ENCODE data around the gene REELD1.

The REELD1 gene

DNA sequence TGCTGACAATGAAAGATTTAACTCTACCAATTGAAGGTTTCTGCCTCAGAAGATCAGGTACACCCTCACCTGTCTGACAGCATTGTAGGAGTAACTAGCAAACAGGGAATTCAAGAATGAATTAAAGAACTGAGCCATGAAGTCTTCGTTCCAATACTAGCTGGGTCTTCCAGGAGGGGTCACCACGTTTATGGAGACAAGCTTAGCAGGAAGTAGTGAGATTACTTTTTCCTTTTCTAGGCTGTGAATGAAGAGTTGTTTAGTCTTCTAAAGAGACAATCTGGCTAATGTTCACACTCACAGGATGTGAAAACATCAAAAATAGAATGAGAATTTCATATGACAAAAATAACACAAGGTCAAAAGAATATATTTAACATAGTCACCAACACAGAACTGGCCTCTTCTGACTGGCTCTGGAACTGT, 54.9 kb downstream of the REELD1 start:
- no peak overlapping the region for H3K4me3 Mint-ChIP-seq
- H3K36me3 Mint-ChIP-seq (ENCODE audit: low read depth), result no peaks in the 10 kb centered on the region
- no peak overlapping the region for H3K27ac Mint-ChIP-seq
- H3K27me3 Mint-ChIP-seq (ENCODE audit: low read depth), result peaks cover 4% of the 10 kb centered on the region
- no peaks in the 10 kb centered on the region for H3K4me1 Mint-ChIP-seq
- TF ChIP-seq, protein P1, sequence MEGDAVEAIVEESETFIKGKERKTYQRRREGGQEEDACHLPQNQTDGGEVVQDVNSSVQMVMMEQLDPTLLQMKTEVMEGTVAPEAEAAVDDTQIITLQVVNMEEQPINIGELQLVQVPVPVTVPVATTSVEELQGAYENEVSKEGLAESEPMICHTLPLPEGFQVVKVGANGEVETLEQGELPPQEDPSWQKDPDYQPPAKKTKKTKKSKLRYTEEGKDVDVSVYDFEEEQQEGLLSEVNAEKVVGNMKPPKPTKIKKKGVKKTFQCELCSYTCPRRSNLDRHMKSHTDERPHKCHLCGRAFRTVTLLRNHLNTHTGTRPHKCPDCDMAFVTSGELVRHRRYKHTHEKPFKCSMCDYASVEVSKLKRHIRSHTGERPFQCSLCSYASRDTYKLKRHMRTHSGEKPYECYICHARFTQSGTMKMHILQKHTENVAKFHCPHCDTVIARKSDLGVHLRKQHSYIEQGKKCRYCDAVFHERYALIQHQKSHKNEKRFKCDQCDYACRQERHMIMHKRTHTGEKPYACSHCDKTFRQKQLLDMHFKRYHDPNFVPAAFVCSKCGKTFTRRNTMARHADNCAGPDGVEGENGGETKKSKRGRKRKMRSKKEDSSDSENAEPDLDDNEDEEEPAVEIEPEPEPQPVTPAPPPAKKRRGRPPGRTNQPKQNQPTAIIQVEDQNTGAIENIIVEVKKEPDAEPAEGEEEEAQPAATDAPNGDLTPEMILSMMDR (IDR thresholded peaks at IDR 0.05; ENCODE audit: unreplicated experiment in 3 of 3), result no peak
- no peaks in the 10 kb centered on the region for H3K9me3 Mint-ChIP-seq

DNA sequence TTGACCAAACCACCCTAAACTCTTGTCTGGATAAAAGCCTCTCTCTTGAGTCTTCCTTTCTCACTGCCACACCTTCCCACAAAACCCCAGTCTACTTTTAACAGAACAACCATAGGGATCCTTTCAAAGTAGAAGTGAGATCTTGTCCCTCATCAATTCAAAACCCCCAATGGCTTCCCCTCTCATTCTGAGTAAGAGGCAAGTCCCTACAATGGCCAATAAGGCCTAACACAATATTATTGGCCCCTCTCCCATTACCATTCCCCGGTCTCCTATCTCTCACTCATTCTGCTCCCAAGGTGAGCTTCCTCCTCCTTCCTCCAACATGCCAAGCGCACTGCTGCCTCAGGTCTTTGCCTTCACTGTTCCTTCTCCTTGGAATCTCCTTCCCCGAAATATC, 57.1 kb downstream of the REELD1 start:
- Mint-ChIP-seq H3K27me3 (ENCODE audit: low read depth) (no peaks in the 10 kb centered on the region), H3K9me3 (no peaks in the 10 kb centered on the region), H3K4me1 (no peaks in the 10 kb centered on the region), H3K27ac (no peak overlapping the region), H3K4me3 (no peak overlapping the region), H3K36me3 (ENCODE audit: low read depth) (no peaks in the 10 kb centered on the region)
- TF ChIP-seq, protein P1 (IDR thresholded peaks at IDR 0.05; ENCODE audit: unreplicated experiment in 3 of 3), result no peak

DNA sequence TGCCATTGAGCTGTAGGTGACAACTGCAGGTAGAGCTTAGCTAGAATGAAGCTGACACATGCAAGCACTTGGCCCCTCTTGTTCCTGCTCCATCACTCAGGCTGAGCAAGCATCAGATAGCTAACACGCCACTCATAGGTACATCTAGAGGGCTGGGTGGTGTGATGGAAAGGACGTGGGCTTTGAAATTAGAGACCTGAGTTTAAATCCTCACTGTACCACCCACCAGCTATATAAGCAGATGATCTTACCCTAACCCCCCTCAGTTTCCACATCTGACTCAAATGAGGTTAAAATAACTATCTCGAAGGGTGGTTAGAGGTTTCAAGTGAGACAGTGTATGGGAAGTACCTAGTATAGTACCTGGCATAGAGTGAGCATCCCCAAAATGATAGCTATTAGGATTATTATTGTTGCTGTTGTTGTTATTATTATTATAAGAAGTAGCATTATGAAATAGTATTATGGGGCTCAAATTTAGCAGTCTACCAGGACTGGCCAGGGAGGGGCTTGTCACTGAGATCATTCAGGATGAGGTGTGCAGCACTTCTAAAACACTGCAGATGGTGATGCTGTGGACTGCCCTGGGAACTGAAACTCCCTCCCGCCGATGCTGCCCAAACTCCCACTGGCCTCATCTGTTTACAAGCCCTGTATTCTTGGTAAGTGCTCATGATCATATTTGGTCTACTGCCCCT, 59.0 kb downstream of the REELD1 start:
- Mint-ChIP-seq H3K4me1 (no peaks in the 10 kb centered on the region), H3K36me3 (ENCODE audit: low read depth) (no peaks in the 10 kb centered on the region), H3K27ac (no peak overlapping the region), H3K9me3 (no peaks in the 10 kb centered on the region), H3K27me3 (ENCODE audit: low read depth) (no peaks in the 10 kb centered on the region), H3K4me3 (no peak overlapping the region)
- TF ChIP-seq, protein P1 (IDR thresholded peaks at IDR 0.05; ENCODE audit: unreplicated experiment in 3 of 3), result no peak

DNA sequence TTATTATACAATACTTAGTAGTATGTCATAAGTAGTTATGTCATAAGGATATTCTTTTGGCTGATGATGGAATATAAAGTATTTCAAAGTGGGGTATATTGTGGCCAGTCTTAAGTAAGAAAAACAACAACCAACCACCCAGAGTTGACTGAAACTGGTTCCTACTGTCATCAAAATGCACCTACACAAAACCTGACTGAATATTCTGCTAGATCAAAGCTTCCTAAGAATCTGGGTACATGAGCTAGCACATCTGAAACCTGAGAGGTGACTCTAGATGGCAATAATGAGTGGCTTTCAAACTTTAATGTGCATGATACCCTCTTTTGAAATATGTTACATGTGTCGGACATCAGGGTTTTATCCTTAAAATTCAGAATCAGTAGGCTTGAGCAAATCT, 60.4 kb downstream of the REELD1 start:
- Mint-ChIP-seq H3K36me3 (ENCODE audit: low read depth) (no peaks in the 10 kb centered on the region), H3K27me3 (ENCODE audit: low read depth) (no peaks in the 10 kb centered on the region), H3K27ac (no peak overlapping the region), H3K4me3 (no peak overlapping the region), H3K4me1 (no peaks in the 10 kb centered on the region), H3K9me3 (no peaks in the 10 kb centered on the region)
- TF ChIP-seq, protein P1 (IDR thresholded peaks at IDR 0.05; ENCODE audit: unreplicated experiment in 3 of 3), result no peak

DNA sequence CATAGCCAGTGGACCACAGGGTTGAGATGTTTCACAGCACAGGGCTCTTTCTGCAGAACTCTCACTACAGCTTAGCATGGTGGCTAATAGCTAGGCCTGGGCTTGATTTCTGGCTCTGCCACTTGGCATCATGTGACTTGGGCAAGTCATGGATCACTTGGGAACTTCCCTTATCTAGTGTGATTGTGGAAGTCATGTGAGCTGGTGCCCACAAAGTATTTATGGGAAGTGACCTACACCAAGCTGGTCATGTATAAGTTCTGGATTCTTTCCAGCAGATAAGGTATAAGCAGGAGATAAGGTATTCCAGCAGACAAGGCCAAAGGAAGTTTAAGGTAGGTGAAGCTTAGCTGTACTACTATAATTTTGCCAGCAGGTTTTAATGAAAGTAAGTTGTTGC, 61.0 kb downstream of the REELD1 start:
- Mint-ChIP-seq H3K27me3 (ENCODE audit: low read depth) (no peaks in the 10 kb centered on the region), H3K4me3 (no peak overlapping the region), H3K36me3 (ENCODE audit: low read depth) (no peaks in the 10 kb centered on the region), H3K27ac (no peak overlapping the region), H3K4me1 (no peaks in the 10 kb centered on the region), H3K9me3 (no peaks in the 10 kb centered on the region)
- TF ChIP-seq, protein P1 (IDR thresholded peaks at IDR 0.05; ENCODE audit: unreplicated experiment in 3 of 3), result no peak

DNA sequence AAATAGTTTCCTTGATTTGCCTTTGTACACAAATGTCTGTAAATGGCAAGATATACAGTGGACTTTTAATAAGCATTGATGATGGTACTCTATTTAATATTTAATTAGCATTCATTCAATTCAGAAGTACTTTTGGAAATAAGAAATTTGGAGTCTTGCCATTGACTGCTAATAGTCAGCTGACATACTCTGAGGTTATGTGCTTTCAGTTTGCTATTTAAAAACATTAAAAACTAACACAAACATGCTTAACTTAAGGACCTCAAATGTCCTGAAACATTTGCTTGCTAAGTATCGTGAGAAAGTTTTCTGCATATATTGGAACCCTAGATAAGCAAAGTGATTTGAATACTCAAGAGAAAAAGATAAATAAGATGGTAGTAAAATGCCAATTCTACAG, 64.6 kb downstream of the REELD1 start:
- H3K36me3 Mint-ChIP-seq (ENCODE audit: low read depth), result no peaks in the 10 kb centered on the region
- TF ChIP-seq, protein P1 (IDR thresholded peaks at IDR 0.05; ENCODE audit: unreplicated experiment in 3 of 3), result no peak
- H3K4me3 Mint-ChIP-seq, result no peak overlapping the region
- H3K4me1 Mint-ChIP-seq, result no peaks in the 10 kb centered on the region
- peak overlapping the region in 1 of 3 experiments; percentile 10 for H3K27ac Mint-ChIP-seq
- H3K27me3 Mint-ChIP-seq (ENCODE audit: low read depth), result no peaks in the 10 kb centered on the region
- H3K9me3 Mint-ChIP-seq, result no peaks in the 10 kb centered on the region

All from nephron (organoid).